HS-5 (cell line): ENCODE data around the gene ARID1B.
A peak's percentile ranks its signal among the peaks of the same experiment; 100 is the strongest.
"Not testable (repeated sequence)": the region's sequence is repeated elsewhere in the genome, so short reads cannot be mapped to it uniquely, and the experiment has no call there.

Experiments
- DNase-seq: peaks from one replicate; pipeline ENCODE4 v3.0.0-alpha.2; 2012; ENCODE audit warnings: low read depth

ARID1B gene

DNA sequence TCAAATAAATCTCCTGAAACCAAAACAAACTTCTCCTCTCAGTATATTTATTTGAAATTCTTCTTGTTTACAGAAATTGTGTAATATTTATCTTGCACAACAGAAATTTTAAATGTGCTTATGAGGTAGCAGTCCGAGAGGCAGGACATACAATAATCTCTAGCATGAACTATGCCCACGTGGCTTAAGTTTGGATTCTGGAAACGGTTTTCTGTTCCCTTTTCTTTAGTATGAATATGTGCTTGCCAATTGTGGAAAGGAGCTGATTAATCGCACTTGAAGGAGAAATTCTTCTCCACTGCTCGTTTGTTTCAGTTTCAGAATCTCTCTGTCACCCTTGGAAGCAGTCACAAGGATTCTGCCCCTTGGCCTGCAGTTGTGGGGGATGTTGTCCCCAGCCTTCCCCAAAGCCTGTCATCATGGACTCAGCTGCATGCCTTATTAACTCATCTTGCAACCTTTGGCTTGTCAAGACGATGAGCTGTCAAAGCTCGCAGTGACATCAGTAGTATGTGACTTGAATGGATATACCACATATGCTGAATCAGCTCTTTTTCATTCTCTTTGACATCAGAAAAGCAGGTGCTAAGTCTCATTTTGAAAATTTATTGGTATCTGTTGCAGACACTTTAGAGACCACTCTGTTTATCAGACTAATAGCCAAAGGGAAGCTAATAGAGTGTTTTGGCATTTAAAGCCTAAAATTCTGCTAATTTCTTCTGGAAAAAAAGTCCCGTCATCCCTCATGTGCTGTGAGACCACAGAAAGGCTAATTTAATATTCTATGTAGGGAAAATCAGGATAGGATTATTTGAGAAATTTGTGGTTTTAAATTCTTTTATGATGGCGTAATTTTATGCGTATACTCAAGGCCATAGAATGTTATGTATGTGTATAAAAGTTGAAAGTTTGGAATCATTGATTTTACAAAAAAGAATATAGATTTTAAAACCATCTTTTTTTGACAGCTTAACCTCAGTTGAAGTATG is 186.8 kb downstream of the ARID1B start:
- peak; percentile 39 for DNase-seq

DNA sequence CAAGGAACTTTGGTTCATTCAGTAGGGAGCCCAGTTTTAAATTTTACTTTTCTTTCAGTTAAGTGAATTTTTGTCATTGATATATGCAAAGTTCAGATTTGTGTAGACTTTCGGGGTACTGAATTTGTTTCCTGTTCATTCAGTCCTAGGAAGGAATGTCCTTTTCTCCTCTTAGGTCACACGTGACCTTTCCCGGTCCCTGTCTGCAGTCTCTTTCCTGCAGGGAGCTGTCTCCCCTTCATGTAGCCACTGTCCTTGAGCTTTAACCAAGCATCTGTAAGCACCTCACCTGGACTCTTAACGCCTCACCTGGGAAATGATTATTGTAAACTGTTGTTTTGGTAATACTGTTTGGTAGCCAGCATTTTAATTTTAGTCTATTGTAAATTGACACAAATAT is 190.7 kb downstream of the ARID1B start:
- DNase-seq: no peak

DNA sequence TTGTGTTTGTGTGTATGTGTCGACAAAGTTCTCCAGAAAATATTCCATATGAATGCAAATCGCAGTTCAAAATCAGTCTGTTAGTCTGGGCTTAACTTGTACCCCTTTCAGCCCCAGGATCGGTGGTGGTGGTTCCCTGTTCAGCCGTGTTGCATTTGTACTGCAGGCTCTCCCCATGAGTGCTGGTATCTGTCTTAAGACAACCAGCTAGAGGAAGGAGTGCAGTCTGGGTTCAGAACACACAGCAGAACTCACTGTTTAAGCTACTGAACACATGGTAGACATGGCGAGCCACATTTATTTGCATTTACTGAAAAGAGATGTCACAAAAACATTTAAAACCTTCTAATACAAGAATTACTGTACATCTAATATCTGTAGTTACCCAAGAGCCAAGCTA is 192.1 kb downstream of the ARID1B start:
- no peak for DNase-seq

DNA sequence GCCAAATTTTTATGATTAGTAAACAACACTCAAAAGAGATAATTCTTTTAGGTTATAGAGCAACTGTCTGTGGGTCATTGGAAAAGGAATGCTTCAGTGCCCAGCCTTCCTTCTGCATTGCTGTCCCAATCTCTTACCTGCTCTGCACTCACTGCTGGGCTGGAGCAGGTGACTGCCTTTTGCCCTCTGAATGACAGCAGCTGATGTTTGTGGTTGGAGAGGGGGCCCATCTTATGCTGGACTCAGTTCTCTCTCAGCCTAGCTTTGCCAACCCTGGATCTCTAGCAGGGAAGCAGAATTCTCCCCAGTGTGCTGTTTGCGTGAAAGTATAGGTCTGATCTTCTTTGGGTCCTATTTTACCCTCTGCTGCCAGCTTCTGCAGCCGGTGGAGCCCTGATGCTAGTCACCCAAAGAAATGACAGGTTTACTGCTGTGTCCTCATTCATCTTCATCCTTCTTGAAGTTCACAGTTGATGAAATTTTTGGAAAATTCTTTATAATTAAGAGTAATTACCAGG is 193.5 kb downstream of the ARID1B start:
- no peak for DNase-seq

DNA sequence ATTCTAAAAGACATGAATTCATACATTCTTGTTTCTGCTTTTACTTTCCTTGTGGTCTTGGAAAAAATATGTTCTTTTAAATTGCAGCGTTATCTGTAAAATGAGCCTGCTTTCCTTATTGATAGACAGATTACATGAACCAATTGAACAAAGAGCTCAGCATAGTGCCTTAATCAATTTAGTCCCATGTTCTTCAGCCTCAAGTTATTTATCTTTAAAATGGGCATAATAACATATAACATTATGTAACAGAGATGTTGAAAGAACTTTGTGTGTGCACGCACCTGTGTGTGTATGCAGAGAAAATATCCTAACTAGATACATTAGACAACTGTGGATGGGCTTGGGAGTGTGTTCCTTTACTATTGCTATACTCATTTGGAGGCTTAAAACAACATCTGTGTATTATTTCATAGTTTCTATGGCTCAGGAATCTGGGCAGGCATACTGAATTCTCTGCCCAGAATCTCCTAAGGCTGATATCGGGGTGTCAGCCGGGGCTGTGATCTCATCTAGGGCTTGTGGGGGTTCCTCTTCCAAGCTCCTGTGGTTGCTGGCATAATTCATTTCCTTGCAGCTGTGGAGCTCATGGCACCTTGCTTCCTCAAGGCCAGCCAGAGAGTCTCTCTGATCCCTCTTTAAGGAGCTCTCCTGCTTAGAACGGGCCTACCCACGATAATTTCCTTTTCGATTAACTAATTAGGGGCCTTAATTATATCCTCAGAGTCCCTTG is 194.1 kb downstream of the ARID1B start:
- DNase-seq: no peak

DNA sequence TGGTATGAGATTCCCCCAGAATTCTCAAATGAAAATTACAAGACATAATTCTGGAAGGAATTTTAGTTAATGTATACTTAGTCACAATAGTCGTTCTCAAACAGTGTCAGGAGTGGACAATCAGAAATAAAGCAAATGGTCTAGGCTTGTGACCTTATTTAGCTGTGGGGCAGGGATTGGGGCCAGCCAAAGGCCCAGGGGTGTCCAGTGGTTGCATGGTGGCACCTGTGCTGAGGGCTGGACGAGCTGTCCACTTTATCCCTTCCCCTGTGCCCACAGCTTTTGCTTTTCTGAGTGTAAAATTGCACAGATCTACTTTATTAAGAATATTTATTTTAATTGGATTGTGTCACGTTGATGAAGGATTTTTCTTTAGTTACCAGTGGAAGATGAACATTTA is 195.0 kb downstream of the ARID1B start:
- DNase-seq: no peak

DNA sequence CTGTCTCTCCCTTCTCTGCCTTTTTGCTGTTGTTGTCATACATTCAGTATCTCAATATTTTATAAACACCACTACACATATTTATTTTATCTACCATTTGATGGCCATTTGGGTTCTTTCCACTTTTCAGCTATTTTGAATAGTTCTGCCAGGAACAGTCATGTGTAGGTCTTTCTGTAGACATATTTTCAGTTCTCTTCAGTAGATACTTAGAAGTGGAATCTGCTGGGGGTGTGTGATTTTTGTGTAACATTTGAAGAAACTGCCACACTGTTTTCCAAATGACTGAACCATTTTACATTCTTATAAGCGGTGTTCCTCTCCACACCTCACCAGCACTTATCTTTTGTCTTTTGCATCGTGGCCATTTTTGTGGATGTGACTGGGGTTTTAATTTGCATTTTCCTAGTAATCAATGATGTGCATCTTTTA is 197.7 kb downstream of the ARID1B start:
- no peak for DNase-seq

DNA sequence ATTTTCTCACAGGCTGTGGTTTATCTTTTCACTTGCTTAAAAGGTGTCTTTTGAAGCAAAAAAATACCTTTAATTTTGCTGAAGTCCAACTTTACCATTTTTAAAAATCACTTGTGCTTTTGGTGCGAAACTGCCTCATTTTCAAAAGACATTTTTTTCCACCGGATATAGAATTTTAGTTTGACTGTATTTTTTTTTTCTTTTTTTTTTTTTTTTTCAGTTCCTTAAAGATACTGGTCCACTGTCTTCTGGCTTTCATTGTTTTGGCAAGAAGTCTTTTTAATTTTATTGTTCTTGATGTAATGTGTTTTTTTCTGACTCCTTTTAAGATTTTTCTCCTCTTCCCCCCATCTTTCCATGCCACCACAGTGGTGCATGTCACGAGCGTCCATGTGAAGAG is 198.2 kb downstream of the ARID1B start:
- DNase-seq: no peak

DNA sequence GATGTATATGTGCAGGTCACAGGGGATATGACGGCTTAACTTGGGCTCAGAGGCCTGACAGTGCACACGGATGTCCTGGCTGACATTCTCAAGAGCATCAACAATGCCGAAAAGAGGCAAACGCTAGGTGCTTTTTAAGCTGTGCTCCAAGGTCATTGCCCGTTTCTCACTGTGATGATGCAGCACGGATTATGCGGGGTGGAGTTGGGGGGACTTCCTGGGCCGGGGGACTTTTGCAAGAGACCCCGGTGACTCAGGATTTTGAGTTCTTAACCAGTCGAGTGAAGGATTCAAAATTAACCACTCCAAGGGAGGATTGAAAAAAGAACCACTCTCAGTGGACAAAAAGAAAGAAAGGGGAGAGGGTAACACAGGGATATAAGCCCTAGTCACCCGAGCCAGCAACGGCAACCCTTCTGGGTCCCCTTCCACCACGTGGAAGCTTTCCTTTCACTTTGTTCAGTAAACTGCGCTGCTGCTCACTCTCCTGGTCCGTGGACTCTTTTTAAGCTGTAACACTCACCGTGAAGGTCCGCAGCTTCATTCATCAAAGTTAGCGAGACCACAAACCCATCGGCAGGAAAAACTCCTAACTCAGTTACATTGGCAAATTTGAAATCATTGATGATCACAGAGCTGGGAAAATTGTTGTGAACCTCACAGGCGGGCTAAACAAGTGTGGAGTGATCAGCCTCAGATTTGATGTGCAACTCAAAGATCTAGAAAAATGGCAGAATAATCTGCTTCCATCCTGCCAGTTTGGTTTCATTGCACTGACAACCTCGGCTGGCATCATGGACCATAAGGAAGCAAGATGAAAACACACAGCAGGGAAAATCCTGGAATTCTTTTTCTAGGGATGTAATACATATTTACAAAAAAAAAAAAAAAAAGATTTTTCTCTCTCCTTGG is 199.3 kb downstream of the ARID1B start:
- no peak for DNase-seq

DNA sequence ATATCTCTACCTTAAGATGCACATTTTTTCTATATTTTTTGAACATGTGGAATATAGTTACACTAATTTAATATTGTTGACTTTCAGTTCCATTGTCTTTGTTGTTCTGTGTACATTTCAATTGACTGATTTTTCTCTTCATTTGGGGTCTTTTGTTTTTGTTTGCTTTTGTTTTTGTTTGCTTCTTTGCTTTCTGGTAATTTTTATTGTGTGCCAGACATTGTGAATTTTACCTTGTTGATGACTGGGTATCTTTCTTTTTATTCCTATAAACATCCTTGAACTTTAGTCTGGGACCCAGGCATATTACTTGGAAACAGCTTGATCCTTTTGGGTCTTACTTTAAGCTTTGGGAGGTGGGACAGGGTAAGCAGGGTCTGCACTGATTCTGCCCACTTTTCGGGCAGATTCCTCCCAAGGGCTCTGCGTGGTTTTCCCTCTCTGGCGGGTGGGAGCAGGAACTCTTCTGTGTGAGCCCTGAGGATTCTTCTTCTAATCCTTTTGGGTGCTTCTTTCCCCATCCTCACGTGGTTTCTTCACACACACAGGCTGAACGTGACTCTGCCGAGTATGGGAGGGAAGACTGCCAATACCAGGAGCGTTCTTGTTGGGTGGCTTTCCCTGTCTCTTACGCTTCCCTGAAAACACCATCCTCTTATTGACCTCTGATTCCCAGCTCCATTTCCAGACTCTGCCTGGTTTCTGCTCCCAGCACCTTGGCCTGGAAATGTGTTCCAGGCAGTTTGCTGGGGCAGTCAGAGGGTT is 200.5 kb downstream of the ARID1B start:
- DNase-seq: no peak

DNA sequence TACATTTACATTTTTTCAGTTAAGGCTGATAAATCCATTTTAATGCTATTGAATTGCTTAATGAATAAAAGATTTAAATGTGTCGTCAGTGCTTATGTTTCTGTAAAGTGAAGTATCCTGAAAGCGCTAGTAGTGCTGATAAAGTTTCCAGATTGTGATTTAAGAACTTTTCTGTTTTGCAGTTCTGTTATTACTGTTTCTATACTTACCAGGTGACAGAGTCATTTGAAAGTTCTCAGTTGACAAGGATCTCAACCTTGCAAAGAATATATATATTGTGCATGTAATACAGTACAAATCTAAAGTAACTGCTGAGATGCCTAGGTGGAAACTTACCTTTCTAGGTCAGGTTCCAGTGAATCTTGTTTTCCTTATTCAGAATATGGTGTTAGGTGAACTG is 201.8 kb downstream of the ARID1B start:
- no peak for DNase-seq

DNA sequence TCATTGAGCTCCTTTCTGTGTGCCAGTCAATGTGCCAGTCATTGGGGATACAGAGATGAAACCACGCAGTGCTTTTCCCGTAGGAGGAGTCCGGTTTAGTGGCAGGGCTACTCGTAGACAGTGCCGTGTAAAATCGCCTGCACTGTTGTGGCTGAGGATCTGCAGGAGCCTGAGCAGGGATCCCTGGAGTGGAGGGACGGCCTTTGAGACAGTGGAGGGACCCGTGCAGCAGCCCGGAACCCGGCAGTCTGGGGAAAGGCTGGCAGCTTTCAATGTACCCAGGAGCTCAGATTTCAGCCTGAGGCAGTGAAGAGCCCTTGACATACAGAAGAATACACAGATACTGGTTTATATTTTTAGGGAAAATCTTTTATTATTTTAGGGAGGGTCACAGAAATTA is 203.3 kb downstream of the ARID1B start:
- DNase-seq: no peak

DNA sequence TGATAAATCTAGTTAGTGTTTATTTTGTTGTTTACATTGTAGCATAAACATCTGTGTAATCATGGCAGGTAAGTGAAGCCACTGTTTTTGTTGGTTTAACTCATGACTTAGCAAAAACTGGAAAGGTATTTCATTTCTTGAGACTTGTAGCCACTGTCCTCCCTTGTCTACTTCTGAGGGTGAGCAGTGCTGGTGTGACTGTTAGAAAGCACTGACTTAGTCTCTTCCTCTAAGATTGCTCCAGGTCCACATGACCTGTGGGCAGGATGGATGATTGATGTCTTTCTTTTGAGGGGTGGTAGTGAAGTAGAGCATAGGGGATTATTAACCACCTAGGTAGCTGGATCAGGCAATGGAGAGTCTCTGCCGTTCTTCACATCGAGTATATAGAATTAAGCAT is 203.8 kb downstream of the ARID1B start:
- no peak for DNase-seq

DNA sequence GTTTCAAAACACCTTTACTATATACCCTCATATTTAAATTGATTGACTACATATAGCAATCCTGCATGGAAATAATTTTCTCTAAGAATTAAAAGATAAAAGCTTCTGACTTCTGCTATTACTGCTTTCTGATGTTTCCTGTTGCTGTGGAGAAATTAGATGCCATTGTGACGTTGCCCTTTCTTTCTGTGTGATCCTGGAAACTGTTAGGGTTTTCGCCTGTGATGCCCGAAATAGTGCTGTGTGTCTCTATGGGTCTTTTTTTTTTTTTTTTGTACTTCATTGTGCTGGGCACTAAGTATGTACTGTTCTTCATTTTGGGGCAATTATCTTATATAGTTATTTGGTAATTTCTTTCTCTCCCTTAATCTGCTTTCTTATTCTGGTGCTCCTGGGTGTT is 205.0 kb downstream of the ARID1B start:
- no peak for DNase-seq

DNA sequence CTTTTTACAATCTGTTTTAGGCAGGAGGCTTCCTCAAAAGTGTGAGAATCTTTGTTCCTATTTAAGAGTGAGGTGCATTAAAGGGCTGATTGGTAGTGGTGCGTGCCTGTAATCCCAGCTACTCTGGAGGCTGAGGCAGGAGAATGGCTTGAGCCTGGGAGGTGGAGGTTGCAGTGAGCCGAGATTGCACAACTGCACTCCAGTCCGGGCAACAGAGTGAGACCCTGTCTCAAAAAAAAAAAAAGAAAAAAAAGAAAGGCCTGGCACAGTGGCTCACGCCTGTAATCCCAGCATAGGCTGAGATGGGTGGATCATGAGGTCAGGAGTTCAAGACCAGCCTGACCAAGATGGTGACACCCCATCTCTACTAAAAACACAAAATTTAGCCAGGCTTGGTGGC is 205.7 kb downstream of the ARID1B start:
- not testable (repeated sequence) for DNase-seq

DNA sequence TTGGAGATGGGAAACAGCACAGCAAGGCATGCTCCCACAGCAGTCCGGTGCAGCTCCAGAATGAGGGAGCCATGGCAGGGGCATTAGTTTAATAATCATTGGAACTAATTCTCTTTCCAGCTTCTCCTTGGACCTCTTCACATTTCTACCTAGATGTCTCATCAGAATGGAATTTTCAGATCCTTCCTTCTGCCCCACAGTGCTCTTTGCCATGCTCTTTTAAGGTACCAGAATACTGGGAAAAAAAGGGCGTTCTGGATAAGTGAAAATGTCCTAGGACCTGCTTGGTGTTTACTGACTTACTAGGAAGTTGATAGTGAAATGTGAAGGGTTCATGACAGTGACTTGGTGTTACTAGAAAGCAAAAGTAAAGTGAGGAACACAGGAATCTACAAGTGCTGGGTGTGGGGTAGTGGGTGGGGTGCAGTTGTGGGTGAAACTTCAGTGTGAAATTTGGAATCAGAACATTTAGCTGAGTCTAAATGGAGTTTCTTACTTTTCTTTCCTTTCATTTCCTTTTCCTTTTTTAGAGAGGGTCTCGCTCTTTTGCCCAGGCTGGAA is 207.1 kb downstream of the ARID1B start:
- no peak for DNase-seq

DNA sequence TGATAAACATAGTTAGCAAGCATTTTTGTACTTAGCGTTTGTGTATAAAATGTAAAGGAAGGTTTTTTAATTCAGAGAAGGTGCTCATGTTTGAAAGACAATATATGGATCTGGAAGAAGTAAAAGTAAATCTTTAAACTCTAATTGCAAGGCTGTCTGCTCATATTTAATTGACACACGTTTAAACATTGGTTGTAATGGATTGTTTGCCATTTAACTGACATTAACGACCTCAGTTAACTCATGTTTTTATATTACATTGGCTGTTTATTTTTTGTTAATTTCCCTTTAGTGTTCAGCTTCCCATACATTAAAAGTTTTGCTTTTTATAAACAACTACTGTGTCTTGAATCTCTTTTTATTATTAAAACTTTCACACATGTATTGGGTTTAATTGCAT is 208.1 kb downstream of the ARID1B start:
- DNase-seq: no peak

DNA sequence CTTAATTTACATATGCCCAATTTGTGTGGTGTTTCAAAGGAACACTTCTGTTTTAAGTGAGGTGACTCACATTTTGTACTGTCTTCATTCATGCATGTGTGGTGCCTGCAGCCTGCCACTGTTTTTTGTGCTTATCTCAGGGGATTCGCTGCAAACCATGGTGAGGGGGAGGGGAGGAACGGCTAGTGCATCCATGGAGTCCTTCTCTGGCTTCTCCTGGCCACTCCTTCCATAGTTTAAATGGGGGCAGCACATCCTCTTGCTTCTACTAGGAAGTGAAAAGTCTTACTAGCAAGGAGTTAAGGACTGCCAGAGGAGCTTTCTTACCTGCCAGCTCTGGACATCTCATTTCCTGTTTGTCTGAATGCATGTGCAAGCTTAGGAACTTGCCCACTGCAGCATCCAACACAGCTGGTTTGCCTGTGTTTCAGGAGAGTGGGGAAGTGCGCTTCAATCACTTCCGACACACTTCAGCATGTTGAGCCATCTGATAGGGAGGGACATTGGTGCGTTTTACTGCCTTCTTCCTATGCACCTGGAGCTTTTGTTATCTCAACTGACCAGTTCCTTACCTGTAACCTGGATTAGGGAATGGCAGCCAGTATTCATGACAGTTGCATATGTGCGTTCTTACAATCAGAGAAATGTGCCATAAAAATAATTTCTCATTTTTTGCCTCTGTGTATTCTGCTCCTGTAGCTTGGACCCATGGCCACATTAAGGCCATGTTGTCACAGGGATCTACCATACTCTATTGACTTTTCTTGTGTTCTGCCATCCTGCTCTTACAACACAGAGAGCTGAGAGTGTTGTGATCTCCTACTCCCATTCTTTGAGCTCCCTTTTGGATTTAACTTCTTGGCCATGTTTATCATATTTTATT is 211.3 kb downstream of the ARID1B start:
- DNase-seq: no peak

DNA sequence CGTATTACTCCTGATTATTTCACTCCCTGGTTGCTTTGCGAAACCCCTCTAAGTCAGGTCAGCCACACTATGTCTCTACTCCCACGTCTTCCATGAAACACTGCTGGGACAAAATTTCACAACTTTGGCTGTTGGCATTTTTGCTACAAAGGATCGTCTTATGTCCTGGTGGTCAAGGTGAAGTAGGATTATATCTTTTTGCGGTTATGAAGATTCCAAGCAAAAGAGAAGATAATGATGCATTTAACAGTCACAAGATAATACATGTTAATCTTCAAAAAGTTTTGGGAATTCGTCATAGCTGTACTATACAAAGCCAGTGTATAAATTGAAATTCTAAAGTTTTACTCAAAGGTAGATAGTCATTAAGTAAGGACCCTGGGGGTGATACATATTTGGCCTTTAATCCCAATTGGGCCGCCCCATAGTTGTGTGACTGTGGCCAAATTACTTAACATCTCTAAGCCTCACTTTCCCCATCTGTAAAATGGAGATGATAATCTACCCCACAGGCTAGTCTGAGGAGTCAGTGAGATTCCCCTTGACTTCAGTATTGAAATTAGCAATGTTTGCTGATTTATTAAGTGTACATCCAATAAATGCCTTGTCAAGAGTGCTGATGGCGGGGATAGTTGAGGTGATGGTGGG is 212.1 kb downstream of the ARID1B start:
- DNase-seq: no peak
